Esophagus squamous epithelium (tissue), 5 donors: ENCODE data around the gene GPSM1. TPM values are rescaled to one million over a fixed set of nuclear protein-coding genes. Genes with fewer than 3 reads are reported as not detected.

Source experiments
- DNase-seq: peaks from one replicate; lab custom pipeline; 2025; lab: John Stamatoyannopoulos, UW
- H3K27ac ChIP-seq, 4 donors: fragments of 200-600 bp; sonication (generic); one replicate each; pipeline ENCODE4 v1.5.1; 2016 to 2019; ENCODE audit warnings: mild to moderate bottlenecking in 1 of 4
- H3K27me3 ChIP-seq, 4 donors: fragments of 200-600 bp; sonication (generic); 1 replicate in 3 of 4; 2 replicates in 1 of 4; pipeline versions ENCODE4 v1.5.1 to v1.6.0; 2017 to 2021; ENCODE audit warnings: antibody characterized with exemption in 1 of 4
- H3K36me3 ChIP-seq, 3 donors: fragments of 200-600 bp; sonication (generic); one replicate each; pipeline ENCODE4 v1.5.1; 2016 to 2019
- H3K4me1 ChIP-seq, 3 donors: fragments of 200-600 bp; sonication (generic); one replicate each; pipeline ENCODE4 v1.5.1; 2017 to 2019
- H3K4me3 ChIP-seq, 4 donors: fragments of 200-600 bp; sonication (generic); 1 replicate in 3 of 4; 2 replicates in 1 of 4; pipeline ENCODE4 v1.5.1; 2016 to 2019; ENCODE audit warnings: mild to moderate bottlenecking in 2 of 4, moderate library complexity in 1 of 4
- H3K9me3 ChIP-seq, 3 donors: fragments of 200-600 bp; sonication (generic); one replicate each; pipeline ENCODE4 v1.5.1; 2016 to 2019
- POLR2A ChIP-seq, 4 donors: fragments of 450-650 bp; IDR thresholded peaks; one replicate each; pipeline ENCODE4 v1.6.1; 2017; ENCODE audit warnings: antibody characterized with exemption in 4 of 4, mild to moderate bottlenecking in 4 of 4, moderate library complexity in 3 of 4
- WGBS, 2 donors: methylation state at CpG; one replicate each; pipeline ENCODE4 v1.1.5; 2018; 5-methylcytosine and 5-hydroxymethylcytosine counted together
- intact Hi-C: fragments of 100-400 bp; cut with DNase I; formaldehyde crosslinking; loops from one replicate; pipeline ENCODE4 v1.15.0; 2022
- total RNA-seq, 4 donors: library from RNA; depleted of rRNA; stranded (reverse); fragments of >200 nt; gene quantifications; one replicate each; pipeline ENCODE4 v1.1.0, GENCODE V29; 2016
- TF ChIP-seq, protein P1 (sequence below), 6 experiments: fragments of 450-650 bp in 4 of 6; fragments of 200-600 bp in 2 of 6; sonication (generic) in 2 of 6; IDR thresholded peaks; one replicate each; pipeline ENCODE4 v1.5.1; 2016 to 2019; ENCODE audit warnings: antibody characterized with exemption in 6 of 6, mild to moderate bottlenecking in 4 of 6, moderate library complexity in 4 of 6
- donor health status: DM: yes; HTN: yes; CAD: no.

GPSM1 gene
- total RNA-seq, 4 donors from 2014 or later, result 0.72 to 8.2 (median 1.9) TPM

DNA sequence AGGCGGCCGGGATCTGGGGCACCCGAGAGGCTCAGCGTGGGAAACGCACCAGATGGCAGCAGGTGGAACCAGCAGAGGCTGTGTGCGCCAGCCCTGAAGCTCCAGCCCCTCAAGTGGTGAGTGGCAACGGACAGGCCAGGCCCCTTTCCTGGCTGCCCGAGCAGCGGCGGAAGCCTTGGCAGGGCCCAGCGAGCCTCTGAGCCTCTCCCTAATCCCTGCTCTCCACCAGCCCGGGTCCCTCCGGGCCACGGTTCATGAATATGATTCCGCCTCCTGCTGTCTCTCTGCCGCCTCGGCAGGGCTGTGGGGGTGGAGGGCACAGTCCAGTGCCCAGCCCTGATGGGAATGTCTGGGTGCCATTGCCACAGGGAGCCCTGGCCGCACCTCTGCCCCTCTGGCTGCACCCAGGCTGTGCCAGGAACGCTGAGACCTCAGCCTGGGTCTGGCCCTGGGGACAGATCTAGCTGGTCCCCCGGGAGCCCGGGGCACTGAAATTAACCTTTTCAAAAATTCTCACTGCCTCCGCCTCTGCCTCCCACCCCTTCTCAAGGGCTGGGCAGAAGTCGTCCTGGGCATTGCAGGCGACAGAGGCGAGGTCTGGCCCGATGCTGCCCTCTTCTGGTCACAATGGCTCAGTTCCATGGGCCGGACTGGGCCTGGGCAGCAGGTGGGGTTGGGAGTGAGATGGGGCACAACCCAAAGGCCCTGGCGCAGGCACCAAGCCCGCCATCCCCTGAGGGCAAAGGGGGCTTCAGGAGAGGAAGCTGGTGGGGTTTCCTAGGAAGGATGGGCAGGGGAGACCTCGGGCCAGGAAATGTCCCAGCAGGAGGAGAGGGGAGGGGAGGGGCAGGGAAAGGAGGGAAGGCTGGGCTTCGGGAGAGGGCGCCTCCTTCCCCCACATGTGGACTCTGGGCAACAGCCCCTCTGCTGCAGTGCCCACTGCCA, 43.8 kb upstream of the GPSM1 start:
- WGBS, 2 donors, result 11% methylated on average over 13 to 18 of the region's 32 CpGs
- Histone ChIP-seq H3K4me1 (peaks cover 6 to 8% (median 6%) of the 10 kb centered on the region in 3 donors), H3K27ac (no peak overlapping the region), H3K4me3 (peak overlapping the region in 3 of 4 donors; percentile 16 to 39 (median 34)), H3K9me3 (no peaks in the 10 kb centered on the region), H3K36me3 (no peaks in the 10 kb centered on the region), H3K27me3 (peaks cover 0 to 95% (median 0%) of the 10 kb centered on the region in 4 donors)
- intact Hi-C loops, result loop anchor here (10.0 kb wide), 2 partner anchors 139 to 309 kb away; no protein-coding TSS in a partner anchor
- no peak for DNase-seq
- no peak for TF ChIP-seq POLR2A (IDR thresholded peaks at IDR 0.05)
- TF ChIP-seq, protein P1, sequence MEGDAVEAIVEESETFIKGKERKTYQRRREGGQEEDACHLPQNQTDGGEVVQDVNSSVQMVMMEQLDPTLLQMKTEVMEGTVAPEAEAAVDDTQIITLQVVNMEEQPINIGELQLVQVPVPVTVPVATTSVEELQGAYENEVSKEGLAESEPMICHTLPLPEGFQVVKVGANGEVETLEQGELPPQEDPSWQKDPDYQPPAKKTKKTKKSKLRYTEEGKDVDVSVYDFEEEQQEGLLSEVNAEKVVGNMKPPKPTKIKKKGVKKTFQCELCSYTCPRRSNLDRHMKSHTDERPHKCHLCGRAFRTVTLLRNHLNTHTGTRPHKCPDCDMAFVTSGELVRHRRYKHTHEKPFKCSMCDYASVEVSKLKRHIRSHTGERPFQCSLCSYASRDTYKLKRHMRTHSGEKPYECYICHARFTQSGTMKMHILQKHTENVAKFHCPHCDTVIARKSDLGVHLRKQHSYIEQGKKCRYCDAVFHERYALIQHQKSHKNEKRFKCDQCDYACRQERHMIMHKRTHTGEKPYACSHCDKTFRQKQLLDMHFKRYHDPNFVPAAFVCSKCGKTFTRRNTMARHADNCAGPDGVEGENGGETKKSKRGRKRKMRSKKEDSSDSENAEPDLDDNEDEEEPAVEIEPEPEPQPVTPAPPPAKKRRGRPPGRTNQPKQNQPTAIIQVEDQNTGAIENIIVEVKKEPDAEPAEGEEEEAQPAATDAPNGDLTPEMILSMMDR (IDR thresholded peaks at IDR 0.05), result peak; percentile 74 to 85 (median 80)

DNA sequence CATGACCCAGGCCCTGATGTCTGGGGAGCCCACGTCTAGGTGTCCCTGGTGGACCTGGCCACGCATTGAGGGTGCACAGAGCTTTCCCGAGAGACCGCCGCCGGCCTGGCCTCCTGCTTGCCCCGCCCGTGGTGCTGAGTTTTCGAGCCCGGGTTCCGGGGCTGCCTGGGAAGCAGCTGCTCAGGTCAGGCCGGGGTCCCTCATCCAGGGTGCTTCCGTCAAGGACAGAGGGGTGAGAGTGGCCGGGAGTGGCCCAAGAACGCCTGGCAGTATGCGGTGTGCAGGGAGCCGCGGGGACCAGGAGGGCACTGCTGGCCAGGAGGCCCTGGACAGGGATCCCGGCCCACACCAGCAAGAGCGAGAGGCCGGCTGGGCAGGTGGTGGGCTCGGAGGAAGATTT, 43.0 kb upstream of the GPSM1 start:
- no peaks in the 10 kb centered on the region for H3K36me3 ChIP-seq
- no peak overlapping the region for H3K4me3 ChIP-seq
- intact Hi-C loops, result loop anchor here (10.0 kb wide), 2 partner anchors 140 to 310 kb away; no protein-coding TSS in a partner anchor
- H3K9me3 ChIP-seq, result no peaks in the 10 kb centered on the region
- peaks cover 0 to 96% (median 0%) of the 10 kb centered on the region in 4 donors for H3K27me3 ChIP-seq
- peaks cover 6 to 8% (median 6%) of the 10 kb centered on the region in 3 donors for H3K4me1 ChIP-seq
- 58% methylated on average over 12 of the region's 22 CpGs; no CpG with 5 or more reads in 1 of the 2 donors for WGBS, 2 donors
- no peak for DNase-seq
- TF ChIP-seq POLR2A (IDR thresholded peaks at IDR 0.05), result no peak
- TF ChIP-seq, protein P1 (IDR thresholded peaks at IDR 0.05), result no peak
- H3K27ac ChIP-seq, result no peak overlapping the region

DNA sequence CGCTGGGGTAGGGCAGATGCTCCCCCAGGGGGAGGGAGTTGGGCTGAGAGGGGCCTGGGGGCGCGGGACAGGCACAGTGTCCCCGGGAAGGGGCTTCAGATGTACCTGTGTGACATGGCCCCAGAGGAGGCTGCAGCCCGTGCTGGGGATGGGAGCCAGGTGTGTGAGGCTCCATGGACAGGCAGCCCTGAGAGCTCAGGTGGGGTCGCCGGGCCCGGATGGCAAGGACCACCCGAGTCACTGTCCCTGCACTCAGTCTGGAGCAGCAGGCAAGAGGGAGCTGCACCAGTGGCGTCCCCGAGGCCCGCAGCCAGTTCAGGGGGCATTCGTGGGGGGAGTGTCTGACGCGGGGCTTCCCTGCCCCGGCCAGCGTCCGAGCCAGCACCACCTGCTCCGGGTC, 42.4 kb upstream of the GPSM1 start:
- Histone ChIP-seq H3K36me3 (no peaks in the 10 kb centered on the region), H3K4me1 (peaks cover 6 to 8% (median 6%) of the 10 kb centered on the region in 3 donors), H3K27ac (no peak overlapping the region), H3K27me3 (peaks cover 0 to 97% (median 0%) of the 10 kb centered on the region in 4 donors), H3K4me3 (no peak overlapping the region), H3K9me3 (no peaks in the 10 kb centered on the region)
- TF ChIP-seq POLR2A (IDR thresholded peaks at IDR 0.05), result no peak
- TF ChIP-seq, protein P1 (IDR thresholded peaks at IDR 0.05), result no peak
- intact Hi-C loops, result loop anchor here (10.0 kb wide), 2 partner anchors 140 to 310 kb away; no protein-coding TSS in a partner anchor
- DNase-seq, result no peak
- WGBS, 2 donors, result no CpG with 5 or more reads among the region's 19 CpGs

DNA sequence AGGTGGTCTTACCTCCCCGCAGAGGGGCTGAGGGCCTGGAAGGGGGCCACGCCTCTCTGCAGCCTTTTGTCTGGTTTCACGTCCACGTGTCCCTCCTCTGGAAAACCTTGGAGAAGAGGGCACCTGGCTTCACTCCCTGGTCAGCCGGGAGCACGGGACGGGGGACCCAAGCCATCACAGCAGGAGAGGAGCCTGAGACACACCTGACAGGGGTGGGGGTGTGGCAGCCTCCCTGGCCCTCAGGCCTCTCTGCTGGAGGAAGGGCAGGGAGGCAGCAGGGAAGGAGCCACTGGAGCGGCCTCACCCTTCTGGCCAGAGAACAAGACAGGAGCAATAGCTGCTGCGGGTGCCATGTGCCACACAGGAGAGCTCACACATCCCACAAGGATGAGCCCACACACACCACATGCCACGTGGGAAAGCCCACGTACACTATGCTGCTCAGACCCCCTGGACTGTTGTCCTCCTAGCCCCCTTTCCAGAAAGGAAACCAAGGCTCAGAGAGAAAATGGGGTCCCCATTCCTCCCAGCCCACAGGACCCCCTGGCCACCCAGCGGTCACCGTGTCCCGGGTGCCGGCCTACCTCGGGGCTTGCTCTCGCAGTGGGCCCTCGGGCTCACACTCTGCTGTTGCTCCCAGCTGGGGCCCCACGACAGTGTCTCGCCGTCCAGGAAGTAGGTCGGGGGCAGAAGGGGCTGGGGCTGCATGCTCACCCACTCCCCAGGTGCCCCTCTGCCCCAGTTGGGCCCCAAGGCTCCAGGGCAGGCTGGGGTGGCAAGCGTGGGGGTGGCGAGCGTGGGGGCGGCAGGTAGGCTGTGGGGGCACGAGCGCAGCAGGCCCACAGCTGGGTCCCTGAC, 41.6 kb upstream of the GPSM1 start:
- no peak for DNase-seq
- H3K4me3 ChIP-seq, result no peak overlapping the region
- WGBS, 2 donors, result 60% methylated on average over 1 of the region's 28 CpGs; no CpG with 5 or more reads in 1 of the 2 donors
- H3K4me1 ChIP-seq, result peaks cover 6 to 8% (median 6%) of the 10 kb centered on the region in 3 donors
- peaks cover 0 to 97% (median 0%) of the 10 kb centered on the region in 4 donors for H3K27me3 ChIP-seq
- TF ChIP-seq, protein P1 (IDR thresholded peaks at IDR 0.05), result no peak
- TF ChIP-seq POLR2A (IDR thresholded peaks at IDR 0.05), result no peak
- H3K27ac ChIP-seq, result no peak overlapping the region
- no peaks in the 10 kb centered on the region for H3K36me3 ChIP-seq
- intact Hi-C loops, result loop anchor here (10.0 kb wide), 2 partner anchors 141 to 311 kb away; no protein-coding TSS in a partner anchor
- no peaks in the 10 kb centered on the region for H3K9me3 ChIP-seq
